Measurements from ENCODE around the gene ACBD6. TPM values are rescaled to one million over a fixed set of nuclear protein-coding genes. Genes with fewer than 3 reads are reported as not detected.

ACBD6 gene
- total and polyA plus RNA-seq, 4 donors = 8.3 to 17.3 (median 14.0) TPM

GRCh38 chr1:180258290-180258689, 244.1 kb downstream of the ACBD6 start:
- Histone ChIP-seq H3K27me3 (ENCODE audit: control insufficient read depth in 4 of 4, insufficient read depth in 4 of 4, low read length in 3 of 4) (peaks cover 0 to 2% (median 0%) of the 10 kb centered on the region in 4 donors), H3K4me3 (ENCODE audit: low read depth in 1 of 3, low read length in 3 of 3) (no peak overlapping the region), H3K36me3 (ENCODE audit: control insufficient read depth in 4 of 4, insufficient read depth in 3 of 4, low read depth in 1 of 4, low read length in 3 of 4) (no peaks in the 10 kb centered on the region), H3K9me3 (ENCODE audit: control insufficient read depth in 4 of 4, low read length in 3 of 4) (no peaks in the 10 kb centered on the region), H3K27ac (ENCODE audit: low read depth in 1 of 2, low read length in 2 of 2) (no peak overlapping the region), H3K4me1 (ENCODE audit: control insufficient read depth in 4 of 4, insufficient read depth in 4 of 4, low read length in 3 of 4) (no peaks in the 10 kb centered on the region), H3K9ac (ENCODE audit: low read depth in 1 of 2, low read length in 2 of 2) (no peak overlapping the region)
- WGBS = 86% methylated on average over 12 of the region's 12 CpGs
- no peak for DNase-seq (ENCODE audit: low spot score)
- no peak for TF ChIP-seq ZBTB33 (IDR thresholded peaks at IDR 0.05)
- TF ChIP-seq FOXA2 (IDR thresholded peaks at IDR 0.05) = no peak
- no peak for TF ChIP-seq MAX (IDR thresholded peaks at IDR 0.05)
- TF ChIP-seq REST (IDR thresholded peaks at IDR 0.05) = no peak
- no peak for TF ChIP-seq RXRA (IDR thresholded peaks at IDR 0.05)
- TF ChIP-seq RAD21 (IDR thresholded peaks at IDR 0.05) = no peak
- no peak for TF ChIP-seq JUND (IDR thresholded peaks at IDR 0.05)
- no peak for TF ChIP-seq CTCF (IDR thresholded peaks at IDR 0.05; ENCODE audit: low read depth, low read length, missing input control)
- TF ChIP-seq HNF4A (conservative IDR thresholded peaks at IDR 0.05) = no peak

- H3K9me3 ChIP-seq (ENCODE audit: control insufficient read depth in 4 of 4, low read length in 3 of 4) = no peaks in the 10 kb centered on the region
- no peak for TF ChIP-seq RAD21 (IDR thresholded peaks at IDR 0.05)
- TF ChIP-seq SP1 (IDR thresholded peaks at IDR 0.05) = no peak
- no peak for TF ChIP-seq ZBTB33 (IDR thresholded peaks at IDR 0.05)
- TF ChIP-seq TAF1 (conservative IDR thresholded peaks at IDR 0.05) = no peak
- no peak for TF ChIP-seq HNF4A (conservative IDR thresholded peaks at IDR 0.05)
- no peak for TF ChIP-seq HNF4G (IDR thresholded peaks at IDR 0.05)
- no peak for TF ChIP-seq MAX (IDR thresholded peaks at IDR 0.05)
- TF ChIP-seq JUND (IDR thresholded peaks at IDR 0.05) = no peak
- no peak for TF ChIP-seq CTCF (IDR thresholded peaks at IDR 0.05; ENCODE audit: low read depth, low read length, missing input control)
- no peak for TF ChIP-seq GABPA (IDR thresholded peaks at IDR 0.05 in 1 of 2, conservative IDR thresholded peaks at IDR 0.05 in 1 of 2)
- no peak for TF ChIP-seq ATF3 (IDR thresholded peaks at IDR 0.05)
- no peak for TF ChIP-seq YY1 (IDR thresholded peaks at IDR 0.05)
- TF ChIP-seq FOXA2 (IDR thresholded peaks at IDR 0.05) = no peak
- H3K4me3 ChIP-seq (ENCODE audit: low read depth in 1 of 3, low read length in 3 of 3) = no peak overlapping the region
- DNase-seq (ENCODE audit: low spot score) = no peak
- H3K27ac ChIP-seq (ENCODE audit: low read depth in 1 of 2, low read length in 2 of 2) = no peak overlapping the region
- peaks cover 0 to 2% (median 0%) of the 10 kb centered on the region in 4 donors for H3K27me3 ChIP-seq (ENCODE audit: control insufficient read depth in 4 of 4, insufficient read depth in 4 of 4, low read length in 3 of 4)
- no peaks in the 10 kb centered on the region for H3K4me1 ChIP-seq (ENCODE audit: control insufficient read depth in 4 of 4, insufficient read depth in 4 of 4, low read length in 3 of 4)
- 78% methylated on average over 8 of the region's 8 CpGs for WGBS
- H3K9ac ChIP-seq (ENCODE audit: low read depth in 1 of 2, low read length in 2 of 2) = no peak overlapping the region
- H3K36me3 ChIP-seq (ENCODE audit: control insufficient read depth in 4 of 4, insufficient read depth in 3 of 4, low read depth in 1 of 4, low read length in 3 of 4) = no peaks in the 10 kb centered on the region
These were observed 244.9 kb downstream of the ACBD6 start for GRCh38 chr1:180257486-180257885.

All from liver (tissue), 9 donors.